Cardiac muscle cell (in vitro differentiated cells and primary cell): ENCODE measurements around the gene MAST4. TPM values are rescaled to one million over a fixed set of nuclear protein-coding genes. Genes with fewer than 3 reads are reported as not detected.

Source experiments
- DNase-seq, 2 donors: peaks; one replicate each; pipeline versions ENCODE4 v3.0.0 to v3.0.0-alpha.2; 2010 to 2017; ENCODE audit warnings: low read depth in 1 of 2, low spot score in 1 of 2
- H3K27ac ChIP-seq: fragments of 200-600 bp; sonication (generic); 2 replicates; pipeline ENCODE4 v1.5.1; 2016
- H3K27me3 ChIP-seq: fragments of 200-600 bp; sonication (generic); 2 replicates; pipeline ENCODE4 v1.6.0; 2016; ENCODE audit warnings: control low read depth
- H3K36me3 ChIP-seq: fragments of 200-600 bp; sonication (generic); 2 replicates; pipeline ENCODE4 v1.5.1; 2016; ENCODE audit warnings: control low read depth
- H3K4me1 ChIP-seq: fragments of 200-600 bp; sonication (generic); 2 replicates; pipeline ENCODE4 v1.8.1; 2017; ENCODE audit warnings: low read depth, mild to moderate bottlenecking, mixed run types
- H3K4me3 ChIP-seq: fragments of 200-600 bp; sonication (generic); 2 replicates; pipeline ENCODE4 v1.5.1; 2016; ENCODE audit warnings: mild to moderate bottlenecking
- H3K9me3 ChIP-seq: fragments of 200-600 bp; sonication (generic); 2 replicates; pipeline ENCODE4 v1.5.1; 2017; ENCODE audit warnings: low read depth, mild to moderate bottlenecking, control low read depth
- CTCF ChIP-seq: IDR thresholded peaks from 2 replicates; pipeline ENCODE4 v1.5.1; 2012; ENCODE audit warnings: low read depth, mild to moderate bottlenecking, low read length
- polyA plus RNA-seq: library from polyadenylated mRNA; unstranded; fragments of >200 nt; fragmentation: Nextera tagmentation; extraction: Ambion mirVana; gene quantifications from 2 replicates; pipeline ENCODE4 v1.2.1, GENCODE V29; 2016
- total RNA-seq: library from RNA; depleted of rRNA; stranded (reverse); fragments of >200 nt; gene quantifications from 2 replicates; pipeline ENCODE4 v1.2.3, GENCODE V29; 2016

Gene MAST4
- total and polyA plus RNA-seq, 2 experiments from 2014 or later = 33.1 to 58.0 TPM

- TF ChIP-seq CTCF = no peak
- Histone ChIP-seq H3K9me3 (no peaks in the 10 kb centered on the region), H3K4me3 (no peak overlapping the region), H3K27ac (no peak overlapping the region), H3K27me3 (no peaks in the 10 kb centered on the region), H3K4me1 (no peaks in the 10 kb centered on the region), H3K36me3 (no peaks in the 10 kb centered on the region)
- no peak for DNase-seq
These were observed 25.0 kb downstream of the MAST4 start for GRCh38 chr5:66621146-66621545.

GRCh38 chr5:66621736-66622135 lies 25.5 kb downstream of the MAST4 start:
- no peak for DNase-seq
- H3K4me3 ChIP-seq = no peak overlapping the region
- no peaks in the 10 kb centered on the region for H3K27me3 ChIP-seq
- H3K27ac ChIP-seq = no peak overlapping the region
- no peak for TF ChIP-seq CTCF
- H3K4me1 ChIP-seq = no peaks in the 10 kb centered on the region
- H3K9me3 ChIP-seq = no peaks in the 10 kb centered on the region
- no peaks in the 10 kb centered on the region for H3K36me3 ChIP-seq

GRCh38 chr5:66628561-66628960 lies 32.4 kb downstream of the MAST4 start:
- no peaks in the 10 kb centered on the region for H3K36me3 ChIP-seq
- no peak for TF ChIP-seq CTCF
- H3K4me3 ChIP-seq = no peak overlapping the region
- H3K4me1 ChIP-seq = no peaks in the 10 kb centered on the region
- no peaks in the 10 kb centered on the region for H3K9me3 ChIP-seq
- no peak for DNase-seq
- H3K27me3 ChIP-seq = no peaks in the 10 kb centered on the region
- no peak overlapping the region for H3K27ac ChIP-seq

- no peak overlapping the region for H3K27ac ChIP-seq
- H3K9me3 ChIP-seq = no peaks in the 10 kb centered on the region
- TF ChIP-seq CTCF = no peak
- H3K27me3 ChIP-seq = no peaks in the 10 kb centered on the region
- H3K4me3 ChIP-seq = no peak overlapping the region
- no peaks in the 10 kb centered on the region for H3K4me1 ChIP-seq
- no peaks in the 10 kb centered on the region for H3K36me3 ChIP-seq
- DNase-seq = no peak
These were observed 33.3 kb downstream of the MAST4 start for GRCh38 chr5:66629446-66629845.

- H3K27ac ChIP-seq = no peak overlapping the region
- H3K4me1 ChIP-seq = no peaks in the 10 kb centered on the region
- TF ChIP-seq CTCF = no peak
- no peaks in the 10 kb centered on the region for H3K9me3 ChIP-seq
- H3K4me3 ChIP-seq = no peak overlapping the region
- DNase-seq = no peak
- H3K36me3 ChIP-seq = no peaks in the 10 kb centered on the region
- no peaks in the 10 kb centered on the region for H3K27me3 ChIP-seq
These were observed 37.6 kb downstream of the MAST4 start for GRCh38 chr5:66633754-66634153.

GRCh38 chr5:66634601-66635000 lies 38.4 kb downstream of the MAST4 start:
- TF ChIP-seq CTCF = no peak
- Histone ChIP-seq H3K36me3 (no peaks in the 10 kb centered on the region), H3K27ac (no peak overlapping the region), H3K27me3 (no peaks in the 10 kb centered on the region), H3K9me3 (no peaks in the 10 kb centered on the region), H3K4me3 (no peak overlapping the region), H3K4me1 (no peaks in the 10 kb centered on the region)
- no peak for DNase-seq
